Measurements from ENCODE around the gene FXYD7. TPM values are rescaled to one million over a fixed set of nuclear protein-coding genes. Genes with fewer than 3 reads are reported as not detected.

The FXYD7 gene
- total RNA-seq, 1 experiment from 2014 or later: 0.71 TPM

- Histone ChIP-seq H3K27ac (ENCODE audit: low read depth, low read length) (no peak overlapping the region), H3K9me2 (ENCODE audit: insufficient read depth) (no peaks in the 10 kb centered on the region), H3K79me2 (ENCODE audit: insufficient read depth, low read length) (no peaks in the 10 kb centered on the region), H3K36me3 (ENCODE audit: control insufficient read depth in 1 of 2, insufficient read depth in 2 of 2, low read length in 2 of 2) (peaks cover 0 to 13% of the 10 kb centered on the region in 2 experiments; a peak in 2 of 4 replicates), H3K9me3 (ENCODE audit: control insufficient read depth in 1 of 2, insufficient read depth in 1 of 2, low read depth in 1 of 2, low read length in 2 of 2) (no peaks in the 10 kb centered on the region), H2AFZ (ENCODE audit: low read depth, low read length, poor library complexity, severe bottlenecking) (no peak overlapping the region), H3K4me3 (replicated peaks in 1 of 2; ENCODE audit: low read depth in 1 of 2, low read length in 2 of 2) (no peak overlapping the region), H3K27me3 (ENCODE audit: insufficient read depth, low read length) (no peaks in the 10 kb centered on the region), H3K9ac (ENCODE audit: low read length) (no peak overlapping the region), H3K4me2 (ENCODE audit: low read length) (no peak overlapping the region), H4K20me1 (ENCODE audit: insufficient read depth) (no peaks in the 10 kb centered on the region), H3K4me1 (ENCODE audit: control insufficient read depth in 1 of 2, insufficient read depth in 2 of 2, low read length in 2 of 2) (peaks cover 20 to 48% of the 10 kb centered on the region in 2 experiments)
- DNase-seq (ENCODE audit: low read depth, low spot score) (no peak), ATAC-seq (no peak)
- intact Hi-C loops (cut with micrococcal nuclease): no loop called here
- BruUV-seq (replicated peaks): no TSS peak
- TF ChIP-seq SIN3A (IDR thresholded peaks at IDR 0.05; ENCODE audit: low read depth): no peak
- no peak for TF ChIP-seq EZH2 (IDR thresholded peaks at IDR 0.05)
- TF ChIP-seq REST (IDR thresholded peaks at IDR 0.05; ENCODE audit: low read depth): no peak
- TF ChIP-seq CBX3 (IDR thresholded peaks at IDR 0.05; ENCODE audit: low read depth): no peak
- TF ChIP-seq MAX (IDR thresholded peaks at IDR 0.05): no peak
- TF ChIP-seq FOSL1 (IDR thresholded peaks at IDR 0.05; ENCODE audit: low read depth): no peak
- TF ChIP-seq TCF7L2 (IDR thresholded peaks at IDR 0.05; ENCODE audit: borderline replicate concordance, extremely low read depth, insufficient read depth, insufficient read length): no peak
- TF ChIP-seq CEBPB (IDR thresholded peaks at IDR 0.05; ENCODE audit: low read depth): no peak
- TF ChIP-seq POLR2AphosphoS5 (IDR thresholded peaks at IDR 0.05; ENCODE audit: low read depth, low read length): no peak
- TF ChIP-seq JUND (IDR thresholded peaks at IDR 0.05): no peak
- no peak for TF ChIP-seq YY1 (IDR thresholded peaks at IDR 0.05; ENCODE audit: extremely low read depth, insufficient replicate concordance, low read depth, low read length)
- TF ChIP-seq CTCF (IDR thresholded peaks at IDR 0.05 in 2 of 3, conservative IDR thresholded peaks at IDR 0.05 in 1 of 3; ENCODE audit: borderline replicate concordance in 1 of 3, insufficient read depth in 1 of 3, low read depth in 2 of 3, low read length in 2 of 3): no peak
- no peak for TF ChIP-seq POLR2A (IDR thresholded peaks at IDR 0.05; ENCODE audit: borderline replicate concordance, extremely low read depth, insufficient read depth, insufficient read length)
- no peak for TF ChIP-seq EZH2phosphoT487 (IDR thresholded peaks at IDR 0.05; ENCODE audit: borderline replicate concordance)
- no peak for TF ChIP-seq ZBTB33 (IDR thresholded peaks at IDR 0.05; ENCODE audit: extremely low read depth, insufficient replicate concordance, low read length)
- no peak for TF ChIP-seq ATF3 (IDR thresholded peaks at IDR 0.05)
- TF ChIP-seq RAD21 (IDR thresholded peaks at IDR 0.05; ENCODE audit: low read depth): no peak
- ChIA-PET CTCF (no interaction called here), POLR2A (interaction anchor here (0.6 kb wide), 1 partner anchor 33 kb away, joined by 8 read pairs; no protein-coding TSS in a partner anchor), RAD21 (ENCODE audit: low non-redundant PET in 1 of 2, low total read pairs in 2 of 2, uncharacterized antibody in 2 of 2, unreplicated experiment in 2 of 2) (no interaction called here)
Measured at GRCh38 chr19:35169221-35169995, 26.4 kb downstream of the FXYD7 start.

Measured in HCT116 (cell line).